ENCODE data around the gene PIGB.
"Not testable (repeated sequence)": the region's sequence is repeated elsewhere in the genome, so short reads cannot be mapped to it uniquely, and the experiment has no call there.

Gene PIGB

DNA sequence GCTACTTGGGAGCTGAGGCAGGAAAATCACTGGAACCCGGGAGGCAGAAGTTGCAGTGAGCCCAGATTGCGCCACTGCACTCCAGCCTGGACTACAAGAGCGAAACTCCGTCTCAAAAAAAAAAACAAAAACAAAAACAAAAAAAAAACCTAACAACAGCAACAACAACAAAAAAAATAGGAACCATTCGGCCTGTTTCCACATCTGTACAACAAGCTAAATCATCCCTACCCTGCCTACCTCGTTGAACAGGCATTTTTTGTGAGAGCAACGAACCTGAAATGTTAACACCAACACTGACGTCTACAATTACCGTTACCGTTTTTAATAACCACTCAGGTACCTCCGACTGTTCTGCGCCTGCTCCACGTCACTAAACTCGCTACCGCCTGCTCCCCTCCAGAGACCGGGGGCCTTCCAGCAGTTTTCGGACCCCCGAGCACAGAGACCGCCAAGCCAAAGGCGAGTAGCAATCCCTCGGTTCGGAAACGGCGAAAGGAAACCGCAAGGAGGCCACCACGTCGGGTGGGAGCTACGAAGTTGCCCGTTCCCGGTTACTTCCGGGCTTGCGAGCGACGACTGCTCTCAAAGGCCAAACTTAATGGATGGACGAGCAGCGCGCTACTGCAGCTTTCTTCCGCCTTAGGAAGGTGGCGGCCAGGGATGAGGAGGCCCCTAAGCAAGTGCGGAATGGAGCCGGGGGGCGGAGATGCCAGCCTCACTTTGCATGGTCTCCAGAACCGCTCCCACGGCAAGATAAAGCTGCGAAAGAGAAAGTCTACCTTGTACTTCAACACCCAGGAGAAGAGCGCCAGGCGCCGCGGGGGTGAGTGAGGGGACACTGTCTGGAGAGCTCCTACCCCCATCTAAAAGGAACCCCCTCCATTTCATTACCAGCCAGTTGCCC lies at the start of gene PIGB, which contains the start of gene PIGBOS1:
Gene PIGB, plus strand, starts transcription at position 635 of the 907 bp plus-strand sequence. Its CDS starts 29 bp downstream, at position 664.
Gene PIGBOS1, minus strand, starts transcription at position 536 of the 907 bp plus-strand sequence. CDS start 1,331 bp downstream, outside the sequence.
- DNase-seq (ENCODE audit: low read depth in 2 of 2, low spot score in 1 of 2) = peak; percentile 46 to 58

DNA sequence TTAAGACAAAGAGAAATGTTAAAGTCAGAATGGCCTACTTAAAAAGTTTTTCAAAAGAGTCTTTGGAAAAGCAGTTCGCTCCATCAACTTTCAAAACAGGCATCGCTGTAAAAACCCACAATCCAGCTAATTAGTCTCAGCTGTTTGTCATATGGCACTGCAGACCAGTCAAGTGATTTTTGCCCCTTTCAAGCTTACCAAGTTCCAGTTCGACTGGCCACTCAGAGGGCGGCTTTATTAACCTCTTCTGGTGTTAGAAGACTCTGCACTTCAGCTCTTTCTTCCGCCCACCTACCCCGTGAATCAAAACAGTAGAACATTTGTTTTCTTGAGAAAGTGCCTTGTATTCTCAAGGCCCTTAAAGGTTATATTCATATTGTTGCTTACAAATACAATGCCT lies 48.7 kb upstream of the PIGB start:
- no peak for DNase-seq (ENCODE audit: low read depth in 2 of 2, low spot score in 1 of 2)

DNA sequence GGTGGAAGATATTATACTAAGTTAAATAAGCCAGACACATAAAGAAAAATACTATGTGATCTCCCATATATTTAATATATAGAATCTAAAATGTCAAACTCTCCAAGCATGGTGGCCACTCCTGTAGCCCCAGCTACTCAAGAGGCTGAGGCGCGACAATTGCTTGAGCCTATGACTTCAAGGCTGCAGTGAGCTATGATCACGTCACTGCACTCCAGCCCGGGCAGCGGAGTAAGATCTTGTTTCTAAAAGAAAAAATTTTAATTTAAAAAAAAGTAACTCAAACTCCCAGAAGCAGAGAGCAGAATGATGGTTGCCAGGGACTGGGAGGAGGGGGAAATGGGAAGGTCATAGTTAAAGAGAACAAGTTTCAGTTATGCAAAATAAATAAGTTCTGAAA lies 42.7 kb upstream of the PIGB start:
- no peak for DNase-seq (ENCODE audit: low read depth in 2 of 2, low spot score in 1 of 2)

DNA sequence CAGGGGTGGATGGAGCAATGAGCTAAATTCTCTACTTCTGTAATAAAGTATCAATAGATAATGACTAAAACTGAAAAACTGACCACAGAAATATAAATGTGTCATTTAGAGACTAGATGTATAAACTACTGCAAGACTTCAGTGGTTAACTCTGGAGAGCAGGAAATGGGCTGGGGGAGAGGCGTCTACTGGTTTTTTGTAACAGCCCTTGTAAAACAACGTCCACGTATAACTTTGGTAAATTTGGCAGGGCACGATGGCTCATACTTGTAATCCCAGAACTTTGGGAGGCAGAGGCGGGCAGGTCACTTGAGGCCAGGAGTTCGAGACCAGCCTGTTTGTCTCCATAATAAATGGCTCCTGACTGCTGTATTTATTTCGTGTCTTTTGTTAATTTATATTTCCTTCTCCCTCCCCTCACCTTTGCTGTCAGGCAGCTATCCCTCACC lies 41.9 kb upstream of the PIGB start:
- no peak for DNase-seq (ENCODE audit: low read depth in 2 of 2, low spot score in 1 of 2)

DNA sequence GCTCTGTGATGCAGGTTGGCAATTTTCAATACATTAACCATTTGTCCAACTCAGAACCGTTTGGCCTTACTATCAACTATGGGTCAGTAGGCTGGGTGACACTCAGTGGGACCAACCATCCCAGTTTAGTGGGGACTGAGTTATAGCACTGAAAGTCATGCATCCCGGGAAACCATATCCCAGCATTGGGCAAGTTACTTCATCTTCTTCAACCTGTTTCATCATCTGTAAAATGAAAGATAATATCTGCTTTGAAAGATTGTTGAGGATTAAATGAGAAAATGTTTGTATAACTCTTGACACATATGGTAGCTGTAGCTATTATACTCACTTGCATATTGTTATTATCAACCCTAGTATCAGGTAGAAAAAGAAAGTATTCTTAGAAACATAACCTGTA lies 41.3 kb upstream of the PIGB start:
- DNase-seq (ENCODE audit: low read depth in 2 of 2, low spot score in 1 of 2) = no peak

DNA sequence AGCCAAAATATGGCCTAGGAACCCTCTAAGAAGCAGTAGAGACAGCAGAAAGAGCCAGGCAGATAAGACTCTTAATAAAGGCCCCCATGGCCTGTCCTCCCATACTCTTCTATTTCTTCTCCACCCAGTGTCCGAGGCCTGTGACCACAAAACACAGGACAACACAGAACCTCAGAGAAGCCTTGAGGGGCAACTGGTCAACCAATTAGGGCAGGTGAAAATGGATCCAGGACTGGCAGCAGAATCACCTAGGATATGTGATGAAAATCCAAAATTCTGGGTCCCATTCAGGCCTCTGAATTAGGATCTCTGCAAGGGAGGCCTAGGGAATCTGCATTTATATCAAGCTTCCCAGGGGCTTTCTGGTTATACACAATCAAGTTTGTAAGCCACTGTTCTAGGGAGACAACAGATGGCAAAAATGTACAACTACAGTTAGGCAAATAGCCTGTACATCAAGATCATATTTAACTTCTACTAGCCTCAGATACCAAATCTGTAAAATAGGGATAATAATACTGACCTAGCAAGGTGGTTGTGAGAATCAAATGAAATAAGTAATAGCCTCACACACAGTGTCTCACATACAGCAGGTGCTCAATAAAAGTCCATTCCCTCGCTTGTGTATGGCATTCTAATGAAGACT lies 39.8 kb upstream of the PIGB start:
- no peak for DNase-seq (ENCODE audit: low read depth in 2 of 2, low spot score in 1 of 2)

DNA sequence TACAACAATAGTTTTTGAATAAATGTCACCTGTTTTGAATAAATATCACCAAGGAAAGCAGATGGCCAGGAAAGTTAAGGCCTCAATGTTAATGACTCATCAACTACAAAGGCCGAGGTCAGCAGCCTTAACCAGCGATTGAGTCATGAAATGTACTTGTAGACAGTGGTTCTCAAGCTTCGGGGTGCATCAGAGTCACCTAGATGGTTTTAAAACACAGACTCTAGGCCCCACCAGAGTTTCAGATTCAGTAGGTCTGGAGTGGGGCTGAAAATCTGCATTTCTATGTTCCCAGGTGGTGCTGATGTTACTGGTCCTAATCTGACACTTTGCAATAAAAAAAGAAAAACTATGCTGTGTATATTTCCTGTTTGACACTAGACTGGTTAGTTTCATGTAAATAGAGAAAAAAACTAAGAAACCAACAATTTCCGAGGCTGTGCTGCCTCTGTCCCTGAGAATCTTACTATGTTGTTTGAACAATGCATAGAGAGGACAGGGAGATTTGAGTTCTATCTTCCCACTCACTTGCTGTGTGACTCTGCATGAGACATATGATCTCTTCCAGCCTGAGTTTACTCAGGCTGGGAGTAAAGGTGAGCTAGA lies 39.2 kb upstream of the PIGB start:
- DNase-seq (ENCODE audit: low read depth in 2 of 2, low spot score in 1 of 2) = peak in 1 of 2 donors; percentile 30

DNA sequence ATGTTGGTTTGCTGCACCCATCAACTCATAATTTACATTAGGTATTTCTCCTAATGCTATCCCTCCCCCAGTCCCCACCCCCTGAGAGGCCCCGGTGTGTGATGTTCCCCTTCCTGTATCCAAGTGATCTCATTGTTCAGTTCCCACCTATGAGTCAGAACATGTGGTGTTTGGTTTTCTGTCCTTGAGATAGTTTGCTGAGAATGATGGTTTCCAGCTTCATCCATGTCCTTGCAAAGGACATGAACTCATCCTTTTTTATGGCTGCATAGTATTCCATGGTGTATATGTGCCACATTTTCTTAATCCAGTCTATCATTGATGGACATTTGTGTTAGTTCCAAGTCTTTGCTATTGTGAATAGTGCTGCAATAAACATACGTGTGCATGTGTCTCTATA lies 38.4 kb upstream of the PIGB start:
- DNase-seq (ENCODE audit: low read depth in 2 of 2, low spot score in 1 of 2) = not testable (repeated sequence)

DNA sequence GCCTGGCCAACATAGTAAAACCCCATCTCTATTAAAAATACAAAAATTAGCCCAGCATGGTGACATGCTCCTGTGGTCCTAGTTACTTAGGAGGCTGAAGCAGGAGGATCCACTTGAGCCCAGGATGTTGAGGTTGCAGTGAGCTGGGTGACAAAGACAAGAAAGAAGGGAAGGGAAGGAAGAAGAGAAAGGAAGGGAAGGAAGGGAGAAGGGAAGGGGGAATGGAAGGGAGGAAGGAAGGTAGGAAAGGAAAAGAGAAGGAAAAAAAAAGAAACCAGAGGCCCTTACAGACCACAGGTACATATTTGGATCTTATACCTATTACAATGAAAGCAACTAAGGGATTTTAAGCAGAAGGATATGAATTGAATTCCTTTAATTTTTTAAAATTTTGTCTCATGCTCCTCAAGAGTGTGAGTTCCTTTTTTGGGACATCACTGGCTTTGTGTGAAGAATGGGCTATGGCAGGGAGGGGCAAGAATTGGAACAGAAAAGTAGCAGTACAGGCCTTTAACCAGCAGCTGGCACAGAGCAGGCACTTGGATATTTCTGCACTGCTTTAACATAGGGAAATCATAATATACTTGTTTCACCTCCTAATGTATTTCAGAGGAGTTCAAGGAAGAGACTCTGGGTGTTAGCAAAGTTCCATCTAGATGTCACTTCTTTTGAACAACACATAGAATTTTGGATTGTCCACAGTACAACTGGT lies 37.3 kb upstream of the PIGB start:
- DNase-seq (ENCODE audit: low read depth in 2 of 2, low spot score in 1 of 2) = no peak

DNA sequence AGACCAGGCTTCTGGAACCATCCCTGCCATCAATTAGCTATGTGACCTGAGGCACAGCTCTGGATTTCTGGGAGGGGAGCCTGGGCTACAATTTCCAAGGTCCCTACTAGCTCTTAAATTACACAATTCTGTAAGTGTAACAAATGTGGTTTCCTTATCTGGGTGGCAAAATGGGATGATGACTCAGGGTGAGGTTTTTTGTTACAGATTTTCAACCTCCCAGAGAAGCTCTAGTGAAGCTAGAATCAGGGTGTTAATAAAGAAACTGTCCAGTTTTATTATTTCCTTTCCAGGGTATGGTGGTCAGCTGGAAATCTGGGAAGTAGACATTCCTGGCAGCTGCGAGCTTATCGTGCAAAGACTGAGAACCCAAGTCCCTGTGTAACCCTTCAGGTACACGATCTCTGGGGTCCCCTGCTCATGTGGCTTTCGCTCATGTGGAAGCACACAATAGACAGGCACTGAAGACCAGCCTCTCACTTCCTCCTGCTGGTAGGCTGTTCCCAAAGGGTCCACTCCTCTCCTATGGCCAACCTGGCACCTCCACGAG lies 36.7 kb upstream of the PIGB start:
- DNase-seq (ENCODE audit: low read depth in 2 of 2, low spot score in 1 of 2) = no peak

DNA sequence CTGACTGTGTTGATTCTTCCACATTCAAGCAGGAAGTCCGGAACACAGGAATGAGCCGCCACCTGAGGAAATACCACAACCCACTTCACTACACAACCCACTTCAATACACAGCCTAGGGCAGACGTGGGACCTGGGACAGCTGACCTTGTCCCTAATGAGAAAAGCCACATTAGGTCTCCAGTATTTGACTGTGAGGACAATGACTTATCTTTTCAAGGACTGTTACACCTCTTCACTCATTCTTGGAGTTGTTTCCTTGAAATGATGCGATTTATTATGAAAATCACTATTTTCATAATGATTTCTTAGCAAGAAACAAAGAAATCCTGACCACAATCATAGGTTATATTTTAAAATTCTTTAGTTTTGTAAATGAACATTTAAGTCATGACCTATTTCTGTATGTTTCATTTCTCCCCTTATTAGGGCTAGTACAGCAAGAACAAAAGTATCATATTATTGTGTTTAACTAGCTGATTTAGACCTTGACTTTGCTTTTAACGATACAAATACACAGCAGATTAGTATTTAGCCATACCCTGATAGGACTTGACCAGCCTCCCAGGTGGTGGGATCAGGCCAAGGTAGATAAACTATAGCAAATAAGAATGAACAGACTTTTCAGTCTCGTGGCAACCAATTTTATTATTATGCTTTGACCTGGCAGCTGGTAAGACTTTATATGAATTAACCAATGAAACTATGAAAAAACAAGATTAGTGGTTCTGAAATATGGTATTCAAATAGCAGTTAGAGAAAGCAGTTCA lies 35.5 kb upstream of the PIGB start:
- no peak for DNase-seq (ENCODE audit: low read depth in 2 of 2, low spot score in 1 of 2)

DNA sequence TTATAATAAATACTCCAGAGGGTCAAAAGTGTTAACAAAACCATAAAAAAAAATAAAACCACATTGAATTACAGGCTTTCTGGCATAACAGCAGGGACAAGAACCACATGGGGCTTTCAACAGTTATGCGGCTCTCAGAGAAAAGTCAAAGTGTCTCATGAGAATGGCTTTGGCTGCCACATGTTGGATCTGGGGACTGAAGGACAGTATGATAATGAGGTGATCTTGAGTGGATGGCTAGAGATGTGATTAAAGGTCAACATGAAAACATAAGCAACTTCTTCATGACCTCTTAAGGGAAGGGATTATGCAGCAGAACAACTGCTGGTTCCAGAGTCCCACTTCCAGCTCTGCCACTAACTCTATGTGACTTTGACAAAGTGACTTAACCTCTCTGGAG lies 34.6 kb upstream of the PIGB start:
- no peak for DNase-seq (ENCODE audit: low read depth in 2 of 2, low spot score in 1 of 2)

DNA sequence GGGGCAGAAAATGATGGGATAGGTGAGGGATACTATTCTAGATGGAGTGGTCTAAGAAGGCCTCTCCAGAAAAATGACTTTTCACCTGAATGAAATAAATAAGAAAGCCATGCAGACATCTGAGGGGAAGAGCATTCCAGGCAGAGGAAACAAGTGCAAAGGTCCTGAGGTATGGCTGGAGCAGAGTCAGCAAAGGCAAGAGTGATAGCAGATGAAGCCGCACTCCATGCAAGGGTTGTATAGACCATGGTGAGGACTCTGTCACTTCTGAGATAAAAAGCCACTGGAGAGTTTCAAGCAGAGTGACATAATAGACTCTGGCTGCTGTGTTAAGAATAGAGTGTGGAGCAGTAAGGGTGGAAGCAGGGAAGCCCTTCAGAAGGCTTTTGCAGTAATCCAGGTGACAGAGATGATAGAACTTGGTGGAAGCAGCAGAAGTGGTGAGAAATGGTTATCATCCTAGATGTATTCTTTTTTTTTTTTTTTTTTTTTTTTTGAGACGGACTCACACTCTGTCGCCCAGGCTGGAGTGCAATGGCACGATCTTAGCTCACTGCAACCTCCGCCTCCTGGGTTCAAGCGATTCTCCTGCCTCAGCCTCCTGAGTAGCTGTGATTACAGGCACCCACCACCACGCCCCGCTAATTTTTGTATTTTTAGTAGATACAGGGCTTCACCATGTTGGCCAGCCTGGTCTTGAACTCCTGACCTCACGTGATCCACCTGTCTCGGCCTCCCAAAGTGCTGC lies 32.4 kb upstream of the PIGB start:
- not testable (repeated sequence) for DNase-seq (ENCODE audit: low read depth in 2 of 2, low spot score in 1 of 2)

DNA sequence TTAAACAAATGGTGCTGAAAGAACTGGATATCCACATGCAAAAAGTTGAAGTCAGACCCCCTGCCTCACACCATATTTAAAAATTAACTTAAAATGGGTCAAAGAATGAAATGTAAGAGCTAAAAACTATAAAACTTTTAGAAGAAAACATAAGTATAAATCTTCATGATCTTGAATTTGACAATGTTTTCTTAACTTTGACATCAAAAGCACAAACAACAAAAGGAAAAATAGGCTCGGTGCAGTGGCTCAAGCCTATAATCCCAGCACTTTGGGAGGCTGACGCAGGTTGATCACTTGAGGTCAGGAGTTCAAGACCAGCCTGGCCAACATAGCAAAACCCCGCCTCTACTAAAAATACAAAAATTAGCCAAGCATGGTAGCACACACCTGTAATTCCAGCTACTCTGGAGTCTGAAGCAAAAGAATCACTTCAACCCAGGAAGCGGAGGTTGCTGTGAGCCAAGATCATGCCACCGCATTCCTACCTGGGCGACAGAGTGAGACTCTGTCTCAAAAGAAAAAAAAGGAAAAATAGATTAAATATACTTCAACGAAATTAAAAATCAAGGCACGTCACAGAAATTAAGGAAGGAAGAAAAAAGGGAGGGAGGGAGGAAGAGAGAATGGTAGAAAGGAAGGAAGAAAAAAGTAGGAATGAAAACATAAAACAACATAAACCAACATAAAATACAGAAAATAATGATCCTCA lies 30.9 kb upstream of the PIGB start:
- DNase-seq (ENCODE audit: low read depth in 2 of 2, low spot score in 1 of 2) = no peak

DNA sequence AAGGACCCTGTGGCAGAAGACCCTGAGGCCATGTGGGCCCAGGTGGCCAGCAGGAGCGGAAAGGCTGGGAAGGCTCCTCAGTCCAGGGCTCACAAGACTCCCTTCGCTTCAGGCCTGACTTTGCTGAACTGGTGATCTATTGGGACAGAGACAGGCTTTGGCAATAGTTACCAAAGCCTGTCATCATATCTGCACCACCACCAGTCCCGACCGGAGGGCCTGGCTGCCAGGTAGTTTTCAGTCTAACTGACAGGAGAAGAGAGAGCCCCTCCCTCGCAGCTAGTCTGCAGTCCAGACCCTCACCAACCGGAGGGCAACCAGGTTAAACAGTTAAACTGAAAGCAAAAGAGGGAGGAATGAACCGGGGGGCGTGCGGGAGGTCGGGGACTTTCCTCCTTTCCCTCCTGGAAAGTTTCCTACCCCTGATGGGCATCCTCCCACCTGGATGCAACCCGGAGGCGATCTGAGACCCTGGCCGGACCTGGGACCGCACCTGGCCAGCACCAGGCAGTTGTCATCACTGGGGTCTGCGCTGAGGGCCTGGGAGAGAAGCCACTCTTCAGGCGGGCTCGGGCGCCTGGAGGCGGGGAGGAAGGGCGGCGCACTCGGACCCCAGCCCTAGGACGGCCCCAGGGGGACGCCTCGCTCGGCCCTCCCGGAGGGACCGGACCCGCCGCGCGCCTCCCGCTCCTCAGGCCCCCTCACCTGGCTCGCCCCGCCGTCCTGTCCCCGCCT lies 29.8 kb upstream of the PIGB start:
- no peak for DNase-seq (ENCODE audit: low read depth in 2 of 2, low spot score in 1 of 2)

DNA sequence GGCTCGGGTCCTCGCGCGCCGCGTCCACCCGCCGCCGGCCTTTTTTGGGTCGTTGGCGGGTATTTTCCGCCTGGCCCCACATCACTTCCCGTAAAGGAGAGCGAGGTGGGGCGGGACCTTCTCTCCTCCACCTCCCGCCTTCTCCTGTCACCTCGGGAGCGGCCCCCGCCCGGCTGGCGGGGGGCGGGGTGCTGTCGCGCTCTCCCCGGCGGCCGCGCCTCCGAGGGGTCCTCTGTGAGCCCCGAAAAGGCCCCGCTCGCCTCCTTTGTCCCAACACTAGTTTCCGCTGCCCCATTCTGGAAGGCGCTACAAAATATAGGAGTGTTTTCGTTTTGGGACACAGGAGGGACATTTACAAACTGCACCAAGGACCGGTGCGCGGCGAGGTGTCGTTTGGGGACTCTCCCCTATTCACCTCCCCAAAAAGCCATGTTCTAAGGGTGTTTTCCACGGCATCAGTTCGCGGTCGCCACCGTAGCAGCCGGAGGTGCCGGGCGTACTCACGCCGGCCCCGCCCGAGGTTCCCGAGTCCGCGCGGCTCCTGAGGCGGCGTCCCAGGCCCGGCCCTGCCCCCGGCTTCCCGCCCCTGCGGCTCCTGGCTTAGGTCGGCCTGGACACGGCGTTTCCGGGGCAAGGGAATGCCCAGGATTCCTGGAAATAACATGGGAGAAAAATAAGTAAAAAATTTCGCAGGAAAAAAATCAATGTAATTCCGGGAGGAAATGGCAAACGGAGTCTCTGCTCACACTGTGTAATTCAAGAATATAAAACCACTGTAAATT lies 29.1 kb upstream of the PIGB start, which contains the start of gene RAB27A:
Gene RAB27A, minus strand, starts transcription at position 68 of the 782 bp plus-strand sequence. CDS start 54,879 bp downstream, outside the sequence.
- peak; percentile 54 to 70 for DNase-seq (ENCODE audit: low read depth in 2 of 2, low spot score in 1 of 2)

DNA sequence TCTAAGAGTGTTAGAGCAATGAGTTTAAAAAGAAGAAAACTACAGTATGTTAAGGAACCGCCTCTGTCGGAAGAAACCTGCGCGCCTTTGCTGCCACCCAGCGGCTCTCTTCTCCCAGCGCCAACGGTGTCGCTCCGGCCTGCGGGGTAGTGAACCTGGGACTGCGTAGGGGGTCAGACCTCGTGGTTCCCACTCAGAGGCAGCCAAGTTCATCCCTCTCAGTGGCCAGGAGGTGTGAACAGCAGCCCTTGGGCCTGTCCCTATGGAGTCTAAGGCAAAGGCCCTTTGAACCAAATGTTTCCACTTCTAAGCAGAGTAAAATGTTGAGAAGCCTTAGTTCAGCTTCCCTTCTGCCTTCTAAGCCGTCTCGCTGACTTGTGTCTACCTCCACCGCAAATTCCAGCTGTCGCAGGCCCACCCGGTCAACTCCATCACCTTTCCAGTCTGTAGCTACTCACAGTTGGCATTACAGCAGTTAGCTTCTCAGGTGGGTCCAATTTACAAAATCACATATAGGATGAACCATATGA lies 28.4 kb upstream of the PIGB start:
- DNase-seq (ENCODE audit: low read depth in 2 of 2, low spot score in 1 of 2) = peak; percentile 69 to 76

All from stimulated activated CD8-positive, alpha-beta memory T cell treated with anti-CD3 and anti-CD28 coated beads, Interleukin-4, amount 100 ng/mL, for 4 hours (primary cell).